HG03457 (cell line): ENCODE data around the gene HDLBP.
"Not testable (repeated sequence)": the region's sequence is repeated elsewhere in the genome, so short reads cannot be mapped to it uniquely, and the experiment has no call there.

ENCODE experiments used
- ATAC-seq: cut with Tn5 transposase; IDR thresholded peaks from one replicate; pipeline ENCODE4 v1.9.1; 2021; ENCODE audit warnings: moderate number of reproducible peaks; ENCODE audit not compliant: unreplicated experiment

Gene HDLBP

GRCh38 chr2:241304039-241304670 lies 11.3 kb downstream of the HDLBP start:
- ATAC-seq, result no peak

DNA sequence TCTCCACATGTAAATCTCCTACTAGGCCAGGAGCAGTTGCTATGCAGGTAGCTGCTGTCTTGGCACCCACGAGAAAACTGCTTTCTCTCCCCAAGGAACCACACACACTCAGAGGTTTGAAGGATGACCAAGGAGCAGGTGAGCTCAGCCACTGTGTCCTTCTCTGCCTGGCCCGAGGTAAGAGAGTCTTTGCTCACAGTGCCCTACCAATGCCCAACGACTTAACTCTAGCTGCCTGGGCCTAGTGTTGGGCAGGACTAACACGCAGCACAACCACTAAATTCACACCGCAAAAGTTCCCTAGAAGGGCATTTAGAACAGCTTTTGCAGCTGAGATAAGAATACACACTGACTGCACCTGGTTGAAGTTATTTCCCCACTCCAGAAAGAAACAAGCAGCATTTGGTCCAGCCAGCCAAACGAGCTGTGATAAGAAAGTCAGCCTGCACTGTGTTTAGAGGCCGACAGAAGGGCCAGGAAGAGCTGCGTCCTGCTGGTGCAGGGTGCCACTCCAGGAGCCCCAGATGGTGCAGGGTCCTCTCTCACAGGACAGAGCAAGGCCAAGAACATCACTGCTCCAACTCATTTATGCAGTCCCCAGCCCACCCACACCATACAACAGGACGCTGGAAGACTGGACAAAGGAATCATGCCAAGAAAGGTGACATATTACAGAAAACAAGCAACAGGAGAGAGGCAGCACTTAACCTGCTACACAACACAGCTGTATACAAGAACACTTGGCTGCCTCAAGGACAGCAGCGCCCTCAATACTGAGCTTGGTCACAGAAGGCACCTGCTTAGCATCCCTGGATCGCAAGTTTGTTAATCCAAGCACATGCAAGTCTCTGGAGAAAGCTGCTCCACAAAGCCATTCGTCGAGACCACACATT lies 12.5 kb downstream of the HDLBP start:
- no peak for ATAC-seq

- no peak for ATAC-seq
Observed at GRCh38 chr2:241302083-241302482, 13.4 kb downstream of the HDLBP start.

DNA sequence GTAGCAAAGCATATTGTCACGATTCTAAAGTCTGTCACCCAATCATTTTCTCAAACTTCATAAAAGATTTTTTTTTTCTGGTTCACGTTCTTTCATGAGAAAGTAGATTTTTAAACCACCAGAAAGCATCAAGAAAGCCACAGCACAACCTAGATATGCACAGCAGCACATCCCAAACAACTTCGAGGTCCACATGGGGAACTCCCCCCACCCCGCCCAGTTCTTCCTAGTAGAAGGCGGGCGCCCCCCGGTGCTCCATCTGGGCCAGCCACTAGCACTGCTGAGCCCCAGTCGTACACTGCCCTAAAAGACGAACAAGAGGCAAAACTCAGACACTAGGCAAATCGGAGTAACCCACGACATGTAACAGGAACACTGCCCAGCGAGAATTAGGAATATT lies 15.5 kb downstream of the HDLBP start:
- ATAC-seq, result no peak

- no peak for ATAC-seq
Observed at GRCh38 chr2:241298673-241299072, 16.8 kb downstream of the HDLBP start.

- no peak for ATAC-seq
Observed at GRCh38 chr2:241296767-241297166, 18.7 kb downstream of the HDLBP start.

GRCh38 chr2:241295326-241296095 lies 20.0 kb downstream of the HDLBP start:
- no peak for ATAC-seq

GRCh38 chr2:241293378-241293797 lies 22.1 kb downstream of the HDLBP start:
- ATAC-seq, result not testable (repeated sequence)

DNA sequence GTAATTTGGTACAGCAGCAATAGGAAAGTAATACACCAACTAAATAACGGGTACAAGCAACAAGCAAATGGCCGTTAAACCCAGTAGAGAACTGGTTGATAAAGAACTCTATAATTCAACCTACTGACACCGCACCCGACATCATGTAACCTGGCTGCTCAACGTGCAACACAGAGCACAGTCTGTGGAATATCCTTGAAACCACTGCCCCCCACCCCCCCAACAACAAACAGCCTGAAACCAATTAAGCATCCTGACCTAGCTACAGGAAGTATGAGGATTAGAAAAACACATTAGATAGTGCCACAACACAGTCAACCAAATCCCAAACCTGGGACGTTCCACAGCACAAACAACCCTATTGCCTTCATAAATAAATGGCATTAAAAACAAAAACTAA lies 23.5 kb downstream of the HDLBP start:
- ATAC-seq, result no peak

DNA sequence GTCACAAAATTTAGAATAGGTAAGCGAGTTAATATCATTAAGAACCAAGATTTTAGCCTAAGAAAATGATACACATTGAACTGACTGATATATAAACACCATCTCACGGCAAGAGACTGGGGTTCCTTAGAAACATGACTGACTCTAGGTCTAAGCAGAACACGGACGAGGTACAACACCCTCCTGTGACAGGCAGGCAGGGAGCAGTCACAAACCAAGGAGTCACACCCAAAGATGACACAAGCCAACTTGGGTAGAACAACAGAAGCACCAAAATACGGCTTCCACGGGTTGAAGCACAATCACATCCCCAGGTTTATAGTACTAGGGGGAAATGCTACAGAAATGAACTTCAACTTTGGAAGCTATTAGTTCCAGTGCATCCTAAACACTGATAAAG lies 24.3 kb downstream of the HDLBP start:
- no peak for ATAC-seq

DNA sequence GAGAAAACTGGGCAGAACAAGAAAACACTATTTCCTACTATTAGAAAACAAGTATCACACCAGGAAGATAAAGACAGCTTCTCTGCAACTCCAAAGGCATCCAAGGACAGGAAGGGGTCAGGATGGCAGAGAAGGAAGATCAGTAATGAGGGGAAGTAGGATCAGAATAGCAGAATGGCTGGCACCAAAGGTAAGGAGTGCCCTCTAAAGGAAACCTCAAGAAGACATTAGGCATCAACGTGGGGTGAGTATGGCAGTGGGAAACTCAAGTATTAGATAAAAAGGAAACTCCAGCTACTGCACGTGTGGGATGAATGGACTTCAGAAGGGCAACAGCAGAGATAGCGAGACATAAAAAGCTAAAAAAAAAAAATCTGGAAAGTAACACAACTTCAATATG lies 25.9 kb downstream of the HDLBP start:
- ATAC-seq, result no peak

DNA sequence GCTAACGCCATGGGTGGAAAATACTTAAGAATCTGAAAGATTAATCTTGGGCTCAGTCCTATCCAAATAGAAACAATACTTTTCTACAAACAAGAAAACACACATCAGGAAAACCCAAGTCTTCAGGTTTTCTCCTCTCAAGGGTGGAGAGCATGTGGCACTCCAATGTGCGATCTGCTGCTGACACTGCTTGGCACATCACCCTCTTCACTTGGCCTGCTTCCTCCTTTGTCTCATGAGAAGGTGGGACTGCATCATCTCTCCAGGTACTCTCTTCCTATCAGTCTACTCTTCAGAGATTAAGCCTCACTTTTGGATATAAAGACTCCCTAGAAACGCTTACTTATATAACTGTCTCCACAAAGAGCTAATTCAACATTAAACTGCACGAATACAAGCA lies 26.4 kb downstream of the HDLBP start:
- no peak for ATAC-seq

GRCh38 chr2:241288324-241288888 lies 27.1 kb downstream of the HDLBP start:
- ATAC-seq, result no peak

GRCh38 chr2:241286348-241287090 lies 29.0 kb downstream of the HDLBP start:
- no peak for ATAC-seq

- ATAC-seq, result no peak
Observed at GRCh38 chr2:241285596-241285995, 29.9 kb downstream of the HDLBP start.

- no peak for ATAC-seq
Observed at GRCh38 chr2:241282555-241282954, 32.9 kb downstream of the HDLBP start.

DNA sequence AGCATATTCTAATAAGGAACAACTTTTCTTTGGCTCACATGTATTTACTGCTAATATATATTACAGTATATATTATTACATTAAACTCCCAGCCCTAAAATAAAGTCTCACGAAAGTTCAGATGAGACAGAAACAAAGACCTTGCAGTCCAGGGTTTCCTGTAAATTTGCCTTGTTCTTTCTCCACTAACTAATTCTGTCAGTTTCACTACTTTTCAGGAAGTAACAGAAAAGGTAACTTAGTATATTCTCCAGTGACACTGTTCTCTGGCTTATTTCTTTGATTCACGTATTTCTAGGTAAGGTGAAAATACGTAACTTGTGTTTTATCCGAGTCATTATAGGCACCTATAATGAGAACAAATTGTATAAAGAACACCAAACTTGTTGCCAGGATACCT lies 35.2 kb downstream of the HDLBP start:
- ATAC-seq, result no peak

GRCh38 chr2:241279828-241280227 lies 35.6 kb downstream of the HDLBP start:
- ATAC-seq, result no peak

GRCh38 chr2:241279413-241279812 lies 36.1 kb downstream of the HDLBP start:
- no peak for ATAC-seq

GRCh38 chr2:241278306-241278705 lies 37.2 kb downstream of the HDLBP start:
- ATAC-seq, result not testable (repeated sequence)

- ATAC-seq, result no peak
Observed at GRCh38 chr2:241275910-241276309, 39.6 kb downstream of the HDLBP start.
